ENCODE measurements around the gene PTMS.

Gene PTMS

GRCh38 chr12:6771509-6772330 lies 5.6 kb downstream of the PTMS start:
- DNase-seq (ENCODE audit: low read depth in 1 of 2, low spot score in 1 of 2), result no peak

- no peak for DNase-seq (ENCODE audit: low read depth in 1 of 2, low spot score in 1 of 2)
Measured at GRCh38 chr12:6772331-6772695, 6.2 kb downstream of the PTMS start, which contains the start of gene LAG3. Gene LAG3 (plus strand): TSS chr12:6772520. CDS start chr12:6772853, 333 bp downstream.

- DNase-seq (ENCODE audit: low read depth in 1 of 2, low spot score in 1 of 2), result no peak
Measured at GRCh38 chr12:6772726-6773589, 6.8 kb downstream of the PTMS start.

- no peak for DNase-seq (ENCODE audit: low read depth in 1 of 2, low spot score in 1 of 2)
Measured at GRCh38 chr12:6773590-6774351, 7.6 kb downstream of the PTMS start.

GRCh38 chr12:6774499-6775062 lies 8.4 kb downstream of the PTMS start:
- no peak for DNase-seq (ENCODE audit: low read depth in 1 of 2, low spot score in 1 of 2)

GRCh38 chr12:6775185-6776174 lies 9.3 kb downstream of the PTMS start:
- DNase-seq (ENCODE audit: low read depth in 1 of 2, low spot score in 1 of 2), result no peak

GRCh38 chr12:6777386-6777785 lies 11.2 kb downstream of the PTMS start:
- DNase-seq (ENCODE audit: low read depth in 1 of 2, low spot score in 1 of 2), result no peak

- DNase-seq (ENCODE audit: low read depth in 1 of 2, low spot score in 1 of 2), result no peak
Measured at GRCh38 chr12:6778217-6778573, 12.0 kb downstream of the PTMS start.

- DNase-seq (ENCODE audit: low read depth in 1 of 2, low spot score in 1 of 2), result peak; percentile 72 to 73
Measured at GRCh38 chr12:6778574-6779550, 12.7 kb downstream of the PTMS start.

GRCh38 chr12:6779708-6780432 lies 13.7 kb downstream of the PTMS start:
- no peak for DNase-seq (ENCODE audit: low read depth in 1 of 2, low spot score in 1 of 2)

GRCh38 chr12:6780573-6780972 lies 14.4 kb downstream of the PTMS start:
- DNase-seq (ENCODE audit: low read depth in 1 of 2, low spot score in 1 of 2), result no peak

GRCh38 chr12:6782119-6782518 lies 16.0 kb downstream of the PTMS start:
- no peak for DNase-seq (ENCODE audit: low read depth in 1 of 2, low spot score in 1 of 2)

GRCh38 chr12:6782850-6783566 lies 16.8 kb downstream of the PTMS start:
- DNase-seq (ENCODE audit: low read depth in 1 of 2, low spot score in 1 of 2), result no peak

GRCh38 chr12:6783828-6784227 lies 17.7 kb downstream of the PTMS start:
- DNase-seq (ENCODE audit: low read depth in 1 of 2, low spot score in 1 of 2), result no peak

GRCh38 chr12:6784296-6784695 lies 18.1 kb downstream of the PTMS start:
- DNase-seq (ENCODE audit: low read depth in 1 of 2, low spot score in 1 of 2), result no peak

GRCh38 chr12:6784761-6785160 lies 18.6 kb downstream of the PTMS start:
- no peak for DNase-seq (ENCODE audit: low read depth in 1 of 2, low spot score in 1 of 2)

GRCh38 chr12:6786416-6787094 lies 20.4 kb downstream of the PTMS start:
- DNase-seq (ENCODE audit: low read depth in 1 of 2, low spot score in 1 of 2), result no peak
